A549 (cell line): Measurements from ENCODE around the gene NPHP1. TPM values are rescaled to one million over a fixed set of nuclear protein-coding genes. Genes with fewer than 3 reads are reported as not detected.

Experiments
- ATAC-seq, 2 experiments: fragments of 200-7000 bp in 1 of 2; fragments of >200 bp in 1 of 2; cut with Nextera tagmentation in 1 of 2; cut with Tn5 transposase in 1 of 2; 3 replicates each; pipeline versions ENCODE4 v1.8.0 to v1.9.1; 2018 to 2020; ENCODE audit warnings: mild to moderate bottlenecking in 1 of 2, moderate library complexity in 1 of 2
- CTCF ChIA-PET: fragments of 300-600 bp; sonication (Branson Sonifier 250); formaldehyde crosslinking; extraction: SDS; loops from one replicate; lab custom pipeline; 2021; ENCODE audit warnings: antibody characterized with exemption, inconsistent platforms; lab: Yijun Ruan, JAX
- POLR2A ChIA-PET: fragments of 350-600 bp; formaldehyde crosslinking; extraction: SDS; loops from one replicate; lab custom pipeline; 2021; ENCODE audit warnings: antibody characterized with exemption, inconsistent platforms; lab: Yijun Ruan, JAX
- DNase-seq, 2 experiments: peaks; one replicate each; pipeline versions ENCODE4 v3.0.0 to v3.0.0-alpha.2; 2011 to 2016; ENCODE audit warnings: low read depth in 1 of 2, low spot score in 1 of 2
- FAIRE-seq: peaks from 2 replicates; lab custom pipeline; 2011; peaks lifted over from hg19 to GRCh38; lab: Jason Lieb, UNC
- H3K27ac ChIP-seq, 2 experiments: fragments of >200 bp; sonication (Bioruptor Twin); formaldehyde crosslinking; 3 replicates each; pipeline ENCODE4 v1.5.1; 2016 to 2017
- H3K4me1 ChIP-seq: fragments of >200 bp; sonication (Bioruptor Twin); formaldehyde crosslinking; 3 replicates; pipeline ENCODE4 v1.6.1; 2016
- H3K4me2 ChIP-seq: fragments of >200 bp; sonication (Bioruptor Twin); formaldehyde crosslinking; 3 replicates; pipeline ENCODE4 v1.6.1; 2016
- H3K4me3 ChIP-seq: fragments of >200 bp; sonication (Bioruptor Twin); formaldehyde crosslinking; 3 replicates; pipeline ENCODE4 v1.5.1; 2016
- H3K9me3 ChIP-seq: fragments of >200 bp; sonication (Bioruptor Twin); formaldehyde crosslinking; 3 replicates; pipeline ENCODE4 v1.6.1; 2016
- BHLHE40 ChIP-seq: IDR thresholded peaks from 2 replicates; pipeline ENCODE4 v1.6.1; 2012; ENCODE audit warnings: low read depth, low read length, inconsistent platforms
- CBX8 ChIP-seq: fragments of 200-600 bp; sonication (generic); IDR thresholded peaks from 2 replicates; pipeline ENCODE4 v1.6.1; 2016
- EHF ChIP-seq: fragments of 250-450 bp; sonication (Bioruptor Pico); IDR thresholded peaks from 2 replicates; pipeline ENCODE4 v1.5.0; 2020; ENCODE audit warnings: mild to moderate bottlenecking
- EHMT2 ChIP-seq: fragments of 200-600 bp; sonication (generic); IDR thresholded peaks from 2 replicates; pipeline ENCODE4 v1.6.1; 2016; ENCODE audit warnings: antibody characterized with exemption, low read depth, mild to moderate bottlenecking, moderate library complexity
- FOSL2 ChIP-seq, 2 experiments: fragments of 450-650 bp in 1 of 2; fragments of >200 bp in 1 of 2; sonication (Bioruptor Twin) in 1 of 2; formaldehyde crosslinking; IDR thresholded peaks; 2 replicates each; pipeline versions ENCODE4 v1.5.0 to v1.6.1; 2016 to 2020; ENCODE audit warnings: mild to moderate bottlenecking in 1 of 2, moderate library complexity in 1 of 2
- GATA3 ChIP-seq: IDR thresholded peaks from 2 replicates; pipeline ENCODE4 v1.6.1; 2012; ENCODE audit warnings: borderline replicate concordance
- HEYL ChIP-seq: fragments of 250-450 bp; sonication (Bioruptor Pico); IDR thresholded peaks from 2 replicates; pipeline ENCODE4 v1.8.0; 2021; ENCODE audit warnings: mild to moderate bottlenecking, moderate library complexity
- HOXB13 ChIP-seq: fragments of 250-450 bp; sonication (Bioruptor Pico); IDR thresholded peaks from 2 replicates; pipeline ENCODE4 v1.5.0; 2020; ENCODE audit warnings: low read depth, mild to moderate bottlenecking, moderate library complexity
- JUNB ChIP-seq: fragments of >200 bp; sonication (Bioruptor Twin); formaldehyde crosslinking; IDR thresholded peaks from 2 replicates; pipeline ENCODE4 v1.6.1; 2016
- MYC ChIP-seq: IDR thresholded peaks from 2 replicates; pipeline ENCODE4 v1.6.1; 2012; ENCODE audit warnings: mild to moderate bottlenecking, inconsistent platforms, low read length, improper control_type of control experiment, borderline replicate concordance
- NFE2L2 ChIP-seq: fragments of 150-350 bp; conservative IDR thresholded peaks from 2 replicates; pipeline ENCODE4 v1.6.1; 2014; ENCODE audit warnings: low read length
- NPAS2 ChIP-seq: fragments of 250-450 bp; sonication (Bioruptor Pico); IDR thresholded peaks from 2 replicates; pipeline ENCODE4 v1.8.0; 2022; ENCODE audit warnings: mild to moderate bottlenecking, moderate library complexity, borderline replicate concordance
- NR3C1 ChIP-seq: fragments of >200 bp; sonication (Bioruptor Twin); formaldehyde crosslinking; IDR thresholded peaks from 3 replicates; pipeline ENCODE4 v1.6.1; 2017
- POLR2A ChIP-seq: IDR thresholded peaks from 2 replicates; pipeline ENCODE4 v1.6.1; 2012; ENCODE audit warnings: mild to moderate bottlenecking, low read length
- RAD21 ChIP-seq, 2 experiments: fragments of >200 bp in 1 of 2; sonication (Bioruptor Twin) in 1 of 2; formaldehyde crosslinking in 1 of 2; IDR thresholded peaks in 1 of 2; conservative IDR thresholded peaks in 1 of 2; 2 replicates in 1 of 2; 3 replicates in 1 of 2; pipeline ENCODE4 v1.6.1; 2012 to 2018; ENCODE audit warnings: inconsistent platforms in 1 of 2
- RFX5 ChIP-seq: fragments of 450-650 bp; IDR thresholded peaks from 2 replicates; pipeline ENCODE4 v1.7.1; 2014; ENCODE audit warnings: antibody characterized with exemption, mild to moderate bottlenecking, moderate library complexity
- SMC3 ChIP-seq: fragments of >200 bp; sonication (Bioruptor Twin); formaldehyde crosslinking; IDR thresholded peaks from 3 replicates; pipeline ENCODE4 v1.6.1; 2018; ENCODE audit warnings: inconsistent platforms
- TFCP2L1 ChIP-seq: fragments of 250-450 bp; sonication (Bioruptor Pico); IDR thresholded peaks from 2 replicates; pipeline ENCODE4 v1.5.0; 2021; ENCODE audit warnings: mild to moderate bottlenecking
- TP53 ChIP-seq: fragments of 250-450 bp; sonication (Bioruptor Pico); IDR thresholded peaks from 2 replicates; pipeline ENCODE4 v1.5.0; 2021; ENCODE audit warnings: mild to moderate bottlenecking, moderate library complexity
- ZFP36 ChIP-seq: fragments of 450-650 bp; IDR thresholded peaks from 2 replicates; pipeline ENCODE4 v1.6.1; 2014; ENCODE audit warnings: borderline replicate concordance; ENCODE audit not compliant: partially characterized antibody
- ZSCAN20 ChIP-seq: fragments of 250-450 bp; sonication (Bioruptor Pico); IDR thresholded peaks from 2 replicates; pipeline ENCODE4 v1.8.0; 2022; ENCODE audit warnings: mild to moderate bottlenecking, moderate library complexity
- WGBS: methylation state at CpG from one replicate; pipeline ENCODE4 v1.1.6; 2017; ENCODE audit errors: missing lambda C conversion rate; 5-methylcytosine and 5-hydroxymethylcytosine counted together
- polyA plus RNA-seq, 4 experiments: library from polyadenylated mRNA; depleted of rRNA in 3 of 4; stranded (reverse); fragments of >200 nt; fragmentation: RNase III in 1 of 4; extraction: RNeasy Plus Mini Kit Qiagen cat#74134 plus additional on column Dnase treatment in 1 of 4; gene quantifications; 2 replicates in 3 of 4; 3 replicates in 1 of 4; pipeline ENCODE4 v1.2.3, GENCODE V29; 2011 to 2017
- TF ChIP-seq, protein P1 (sequence below): fragments of 450-650 bp; IDR thresholded peaks from 2 replicates; pipeline ENCODE4 v1.6.1; 2014; ENCODE audit warnings: antibody characterized with exemption
- TF ChIP-seq, protein P2 (sequence below): IDR thresholded peaks from 2 replicates; pipeline ENCODE4 v1.6.1; 2012
- TF ChIP-seq, protein P3 (sequence below): IDR thresholded peaks from 2 replicates; pipeline ENCODE4 v1.6.1; 2012
- TF ChIP-seq, protein P4 (sequence below): fragments of >200 bp; sonication (Bioruptor Twin); formaldehyde crosslinking; IDR thresholded peaks from 3 replicates; pipeline ENCODE4 v1.6.1; 2016
- TF ChIP-seq, protein P5 (sequence below): fragments of 250-450 bp; sonication (Bioruptor Pico); IDR thresholded peaks from 2 replicates; pipeline ENCODE4 v1.5.0; 2021; ENCODE audit warnings: mild to moderate bottlenecking, moderate library complexity, borderline replicate concordance

Gene NPHP1
- polyA plus RNA-seq, 2 of the 4 experiments (the other 2 are of a cell fraction): 8.4 to 15.4 TPM

DNA sequence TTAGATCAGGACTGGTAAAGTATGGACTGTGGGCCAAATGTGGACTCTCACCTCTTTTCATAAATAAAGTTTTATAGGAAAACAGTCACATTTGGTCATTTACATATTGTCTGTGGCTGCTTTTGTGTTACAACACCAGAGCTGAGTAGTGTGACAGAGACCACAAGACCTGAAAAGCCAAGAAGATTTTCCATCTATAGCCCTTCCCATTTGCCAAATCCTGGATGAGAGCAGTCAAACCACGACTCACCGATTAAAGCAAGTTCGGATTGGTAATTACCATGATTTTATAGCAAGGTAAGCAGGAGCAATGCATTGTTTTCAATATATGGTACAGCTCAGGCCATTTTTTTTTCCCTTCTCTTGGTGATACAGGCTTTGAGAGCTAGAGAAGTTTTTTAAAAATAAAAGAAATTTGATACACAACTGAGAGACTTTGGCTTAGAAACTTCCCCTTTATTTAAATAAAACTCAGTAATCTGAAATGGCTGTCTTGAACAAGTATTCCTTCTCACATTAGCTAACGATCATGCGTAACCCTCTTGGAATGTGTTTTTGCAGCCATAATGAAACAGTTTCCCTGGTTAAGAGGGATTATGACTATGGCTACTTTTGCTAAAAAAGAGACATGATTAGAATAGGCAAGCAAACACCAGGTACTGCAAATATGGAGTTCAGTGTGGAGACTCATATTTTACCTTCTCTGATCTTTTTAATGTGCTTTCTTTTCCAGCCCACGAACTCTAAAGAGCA is 79.7 kb downstream of the NPHP1 start (continued):
- TF ChIP-seq SMC3 (no peak), GATA3 (no peak), ZSCAN20 (CRISPR knock-in tag) (no peak)

DNA sequence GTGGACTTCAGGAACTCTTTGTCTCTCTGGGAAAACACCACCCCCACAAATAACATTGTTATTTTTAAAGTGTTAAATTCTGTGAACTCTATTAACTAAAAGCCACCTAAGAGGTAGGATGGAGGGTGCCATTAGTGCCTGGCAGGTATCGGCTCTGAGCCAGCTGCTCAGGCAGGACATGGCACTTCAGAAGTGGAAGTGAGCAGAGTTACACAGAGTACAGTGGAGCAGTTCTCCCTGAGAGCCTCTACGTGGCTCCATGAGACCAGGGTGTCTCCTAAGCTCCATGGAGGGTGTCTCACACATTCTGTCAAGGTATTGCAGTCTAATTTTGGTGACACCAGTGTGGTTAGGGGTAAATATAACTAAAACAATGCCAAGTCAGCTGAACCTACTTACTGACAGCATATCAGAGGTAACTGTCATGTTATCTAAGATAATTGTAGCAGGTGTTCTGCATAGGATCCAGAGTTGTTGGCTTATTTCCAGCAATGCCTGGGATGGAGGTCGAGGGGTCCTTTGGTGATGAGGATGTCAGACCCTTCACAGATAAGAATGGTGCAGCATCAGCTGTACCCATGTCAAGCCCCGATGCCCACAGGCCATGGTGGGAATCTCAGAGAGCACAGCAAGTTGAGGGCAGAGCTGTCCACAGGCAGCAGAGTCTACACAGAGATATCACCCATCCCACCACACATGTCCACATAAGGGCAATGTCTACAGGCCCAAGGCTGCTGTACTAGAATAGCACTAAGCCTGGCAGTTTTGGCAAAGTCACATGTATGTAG is 80.6 kb downstream of the NPHP1 start:
- Histone ChIP-seq H3K9me3 (no peaks in the 10 kb centered on the region), H3K4me2 (no peak overlapping the region), H3K4me1 (no peaks in the 10 kb centered on the region), H3K27ac (no peak overlapping the region; a peak in 1 of 6 replicates), H3K4me3 (no peak overlapping the region)
- DNase-seq: no peak
- POLR2A ChIA-PET: no interaction called here
- ATAC-seq: peak in 1 of 2 experiments; percentile 42; a peak in 1 of 6 replicates
- TF ChIP-seq EHF (CRISPR knock-in tag): no peak
- no peak for TF ChIP-seq HEYL (CRISPR knock-in tag)
- TF ChIP-seq SMC3: no peak
- TF ChIP-seq, protein P1, sequence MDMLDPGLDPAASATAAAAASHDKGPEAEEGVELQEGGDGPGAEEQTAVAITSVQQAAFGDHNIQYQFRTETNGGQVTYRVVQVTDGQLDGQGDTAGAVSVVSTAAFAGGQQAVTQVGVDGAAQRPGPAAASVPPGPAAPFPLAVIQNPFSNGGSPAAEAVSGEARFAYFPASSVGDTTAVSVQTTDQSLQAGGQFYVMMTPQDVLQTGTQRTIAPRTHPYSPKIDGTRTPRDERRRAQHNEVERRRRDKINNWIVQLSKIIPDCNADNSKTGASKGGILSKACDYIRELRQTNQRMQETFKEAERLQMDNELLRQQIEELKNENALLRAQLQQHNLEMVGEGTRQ: no peak
- TF ChIP-seq, protein P2, sequence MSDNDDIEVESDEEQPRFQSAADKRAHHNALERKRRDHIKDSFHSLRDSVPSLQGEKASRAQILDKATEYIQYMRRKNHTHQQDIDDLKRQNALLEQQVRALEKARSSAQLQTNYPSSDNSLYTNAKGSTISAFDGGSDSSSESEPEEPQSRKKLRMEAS: no peak
- TF ChIP-seq BHLHE40: no peak
- TF ChIP-seq, protein P3, sequence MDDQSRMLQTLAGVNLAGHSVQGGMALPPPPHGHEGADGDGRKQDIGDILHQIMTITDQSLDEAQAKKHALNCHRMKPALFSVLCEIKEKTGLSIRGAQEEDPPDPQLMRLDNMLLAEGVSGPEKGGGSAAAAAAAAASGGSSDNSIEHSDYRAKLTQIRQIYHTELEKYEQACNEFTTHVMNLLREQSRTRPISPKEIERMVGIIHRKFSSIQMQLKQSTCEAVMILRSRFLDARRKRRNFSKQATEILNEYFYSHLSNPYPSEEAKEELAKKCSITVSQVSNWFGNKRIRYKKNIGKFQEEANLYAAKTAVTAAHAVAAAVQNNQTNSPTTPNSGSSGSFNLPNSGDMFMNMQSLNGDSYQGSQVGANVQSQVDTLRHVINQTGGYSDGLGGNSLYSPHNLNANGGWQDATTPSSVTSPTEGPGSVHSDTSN: no peak
- no peak for TF ChIP-seq TP53 (CRISPR knock-in tag)
- TF ChIP-seq MYC: no peak
- TF ChIP-seq, all 56 proteins: peak for 0
- WGBS: 64% methylated on average over 4 of the region's 4 CpGs
- CTCF ChIA-PET: interaction anchor here (0.8 to 3.0 kb wide), 4 partner anchors 8 to 33 kb away, joined by 3 to 12 read pairs (median 6); partner anchors contain the start of gene MALL
- FAIRE-seq: no peak

DNA sequence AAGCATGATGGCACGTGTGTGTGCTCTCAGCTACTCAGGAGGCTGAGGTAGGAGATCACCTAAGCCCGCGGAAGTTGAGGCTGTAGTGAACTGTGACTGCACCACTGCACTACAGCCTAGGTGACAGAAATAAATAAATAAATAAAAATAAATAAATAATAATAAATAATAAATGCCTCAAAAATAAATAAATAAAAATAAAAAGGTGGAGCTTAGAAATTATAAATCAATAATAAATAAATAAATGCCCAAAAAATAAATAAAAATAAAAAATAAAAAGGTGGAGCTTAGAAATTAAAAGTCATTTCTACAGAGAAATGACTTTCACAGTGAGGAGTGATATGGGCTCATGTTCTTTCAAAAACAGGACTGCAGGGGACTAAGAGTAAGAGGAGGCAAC is 83.2 kb downstream of the NPHP1 start:
- Histone ChIP-seq H3K27ac (peak overlapping the region in 1 of 2 experiments; percentile 56; a peak in 1 of 6 replicates), H3K4me1 (peaks cover 4% of the 10 kb centered on the region), H3K4me3 (no peak overlapping the region), H3K4me2 (no peak overlapping the region), H3K9me3 (no peaks in the 10 kb centered on the region)
- no peak for FAIRE-seq
- ChIA-PET CTCF (interaction anchor here (0.6 to 3.0 kb wide), 3 partner anchors 14 to 1517 kb away, joined by 3 to 8 read pairs (median 4); no protein-coding TSS in a partner anchor), POLR2A (interaction anchor here (1.5 kb wide), 1 partner anchor 15 kb away, joined by 6 read pairs; no protein-coding TSS in a partner anchor)
- ATAC-seq: no peak
- 91% methylated on average over 3 of the region's 3 CpGs for WGBS
- TF ChIP-seq FOSL2 (IDR thresholded peaks at IDR 0.05): no peak
- TF ChIP-seq FOSL2 (CRISPR knock-in tag; IDR thresholded peaks at IDR 0.05): no peak
- TF ChIP-seq EHMT2: no peak
- TF ChIP-seq, protein P4, sequence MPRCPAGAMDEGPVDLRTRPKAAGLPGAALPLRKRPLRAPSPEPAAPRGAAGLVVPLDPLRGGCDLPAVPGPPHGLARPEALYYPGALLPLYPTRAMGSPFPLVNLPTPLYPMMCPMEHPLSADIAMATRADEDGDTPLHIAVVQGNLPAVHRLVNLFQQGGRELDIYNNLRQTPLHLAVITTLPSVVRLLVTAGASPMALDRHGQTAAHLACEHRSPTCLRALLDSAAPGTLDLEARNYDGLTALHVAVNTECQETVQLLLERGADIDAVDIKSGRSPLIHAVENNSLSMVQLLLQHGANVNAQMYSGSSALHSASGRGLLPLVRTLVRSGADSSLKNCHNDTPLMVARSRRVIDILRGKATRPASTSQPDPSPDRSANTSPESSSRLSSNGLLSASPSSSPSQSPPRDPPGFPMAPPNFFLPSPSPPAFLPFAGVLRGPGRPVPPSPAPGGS: no peak
- TF ChIP-seq RFX5: no peak
- no peak for TF ChIP-seq HOXB13 (CRISPR knock-in tag)
- no peak for TF ChIP-seq NPAS2 (CRISPR knock-in tag)
- no peak for TF ChIP-seq TFCP2L1
- TF ChIP-seq POLR2A: no peak
- TF ChIP-seq RAD21 (conservative IDR thresholded peaks at IDR 0.05 in 1 of 2, IDR thresholded peaks at IDR 0.05 in 1 of 2): no peak
- TF ChIP-seq JUNB: no peak
- no peak for TF ChIP-seq NR3C1
- TF ChIP-seq NFE2L2: no peak
- TF ChIP-seq, protein P5, sequence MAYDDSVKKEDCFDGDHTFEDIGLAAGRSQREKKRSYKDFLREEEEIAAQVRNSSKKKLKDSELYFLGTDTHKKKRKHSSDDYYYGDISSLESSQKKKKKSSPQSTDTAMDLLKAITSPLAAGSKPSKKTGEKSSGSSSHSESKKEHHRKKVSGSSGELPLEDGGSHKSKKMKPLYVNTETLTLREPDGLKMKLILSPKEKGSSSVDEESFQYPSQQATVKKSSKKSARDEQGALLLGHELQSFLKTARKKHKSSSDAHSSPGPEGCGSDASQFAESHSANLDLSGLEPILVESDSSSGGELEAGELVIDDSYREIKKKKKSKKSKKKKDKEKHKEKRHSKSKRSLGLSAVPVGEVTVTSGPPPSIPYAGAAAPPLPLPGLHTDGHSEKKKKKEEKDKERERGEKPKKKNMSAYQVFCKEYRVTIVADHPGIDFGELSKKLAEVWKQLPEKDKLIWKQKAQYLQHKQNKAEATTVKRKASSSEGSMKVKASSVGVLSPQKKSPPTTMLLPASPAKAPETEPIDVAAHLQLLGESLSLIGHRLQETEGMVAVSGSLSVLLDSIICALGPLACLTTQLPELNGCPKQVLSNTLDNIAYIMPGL (CRISPR knock-in tag): no peak
- no peak for TF ChIP-seq GATA3
- no peak for TF ChIP-seq CBX8
- TF ChIP-seq ZFP36: no peak
- DNase-seq: no peak
